NCI-H1048 (cell line): Measurements from ENCODE around the gene AADAC.
"Not testable (repeated sequence)": the region's sequence is repeated elsewhere in the genome, so short reads cannot be mapped to it uniquely, and the experiment has no call there.

Experiments used
- DNase-seq: peaks from one replicate; lab custom pipeline; 2025; lab: John Stamatoyannopoulos, UW

Gene AADAC, protein sequence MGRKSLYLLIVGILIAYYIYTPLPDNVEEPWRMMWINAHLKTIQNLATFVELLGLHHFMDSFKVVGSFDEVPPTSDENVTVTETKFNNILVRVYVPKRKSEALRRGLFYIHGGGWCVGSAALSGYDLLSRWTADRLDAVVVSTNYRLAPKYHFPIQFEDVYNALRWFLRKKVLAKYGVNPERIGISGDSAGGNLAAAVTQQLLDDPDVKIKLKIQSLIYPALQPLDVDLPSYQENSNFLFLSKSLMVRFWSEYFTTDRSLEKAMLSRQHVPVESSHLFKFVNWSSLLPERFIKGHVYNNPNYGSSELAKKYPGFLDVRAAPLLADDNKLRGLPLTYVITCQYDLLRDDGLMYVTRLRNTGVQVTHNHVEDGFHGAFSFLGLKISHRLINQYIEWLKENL

DNA sequence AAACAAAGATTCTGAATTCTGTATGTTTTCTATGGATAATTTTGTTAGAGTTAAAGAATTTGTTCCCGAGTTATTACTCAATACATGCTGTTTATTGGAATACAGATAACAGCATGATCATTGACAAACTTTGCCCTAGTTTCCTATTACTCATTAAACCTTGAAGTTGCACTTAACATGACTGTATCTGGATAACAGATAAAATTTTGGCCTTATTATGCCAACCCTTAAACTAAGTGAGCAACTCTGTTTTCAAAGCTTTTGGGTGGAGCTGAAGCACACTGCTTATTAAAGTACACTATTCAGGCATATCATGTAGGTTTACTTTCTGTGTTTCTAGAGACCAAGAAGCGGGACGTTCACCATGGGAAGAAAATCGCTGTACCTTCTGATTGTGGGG is at the start of gene AADAC:
Gene AADAC (plus strand): TSS at position 318 of the 400 bp plus-strand sequence. CDS start 47 bp downstream, at position 365.
- no peak for DNase-seq

DNA sequence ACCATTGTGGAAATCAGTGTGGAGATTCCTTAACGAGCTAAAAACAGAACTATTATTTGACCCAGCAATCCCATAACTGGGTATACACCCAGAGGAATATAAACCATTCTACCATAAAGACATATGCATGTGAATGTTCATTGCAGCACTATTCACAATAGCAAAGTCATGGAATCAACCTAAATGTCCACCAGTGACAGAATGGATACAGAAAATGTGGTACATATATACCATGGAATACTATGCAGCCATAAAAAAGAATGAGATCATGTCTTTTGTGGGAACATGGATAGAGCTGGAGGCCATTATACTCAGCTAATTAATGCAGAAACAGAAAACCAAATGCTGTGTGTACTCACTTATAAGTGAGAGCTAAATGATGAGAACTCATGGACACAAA is 49.2 kb upstream of the AADAC start:
- DNase-seq, result not testable (repeated sequence)

DNA sequence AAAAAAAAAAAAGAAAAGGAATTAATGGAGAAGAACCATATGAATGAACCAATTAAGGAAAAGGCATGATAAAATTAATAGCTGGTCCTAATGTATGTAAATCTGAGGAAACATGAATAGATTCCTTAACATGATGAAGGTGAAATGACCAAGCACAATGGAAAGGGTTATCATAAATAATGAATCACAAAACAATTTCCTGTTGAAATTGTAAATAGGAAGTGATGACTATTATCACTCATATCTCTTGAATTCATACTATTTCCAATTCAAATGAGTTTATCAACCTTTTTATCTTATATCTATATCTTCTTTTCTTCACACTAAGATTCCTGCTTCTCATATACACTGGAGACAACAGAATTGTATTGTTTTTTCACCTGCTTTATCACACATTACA is 48.2 kb upstream of the AADAC start:
- no peak for DNase-seq

DNA sequence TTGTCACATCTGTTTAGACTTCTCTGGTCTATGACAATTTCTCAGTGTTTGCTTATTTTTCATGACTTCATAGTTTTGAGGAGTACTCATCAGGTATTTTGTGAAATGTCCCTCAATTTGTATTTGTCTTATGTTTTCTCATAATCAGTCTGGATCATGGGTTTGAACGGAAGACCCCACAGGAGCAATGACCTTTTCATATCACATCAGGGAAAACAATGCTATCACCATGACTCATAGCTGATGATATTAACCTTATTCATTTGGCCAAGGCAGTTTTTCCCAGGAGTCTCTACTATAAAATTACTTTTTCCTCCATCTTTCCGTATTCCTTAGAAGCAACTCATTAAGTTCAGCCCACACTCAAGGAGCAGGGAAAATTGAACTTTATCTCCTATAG is 47.5 kb upstream of the AADAC start:
- DNase-seq, result no peak

DNA sequence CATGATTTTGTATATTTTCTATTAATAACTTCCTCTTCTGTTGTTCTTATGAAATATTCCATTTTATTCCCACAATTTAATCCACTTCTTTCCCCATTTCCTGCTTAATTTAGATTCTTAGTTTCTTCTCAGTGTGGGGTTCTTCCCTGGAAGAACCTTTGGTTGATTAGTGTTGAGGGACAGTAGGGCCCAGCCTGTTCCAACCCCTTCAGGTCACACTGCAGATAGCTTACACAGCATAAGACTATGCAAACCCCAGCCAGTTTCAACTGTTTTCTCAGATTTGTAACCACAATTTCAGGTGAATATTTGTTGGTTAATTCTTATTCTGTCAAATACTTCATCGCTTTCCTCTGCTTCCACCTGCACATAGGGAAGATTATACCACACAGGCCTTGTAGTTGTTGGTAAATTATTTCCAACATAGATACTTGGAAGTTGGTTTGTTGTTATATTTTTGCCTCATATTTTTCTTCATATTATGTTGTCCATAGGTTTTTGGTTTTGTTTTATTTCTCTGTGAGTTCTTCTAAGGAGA is 45.5 kb upstream of the AADAC start:
- no peak for DNase-seq

DNA sequence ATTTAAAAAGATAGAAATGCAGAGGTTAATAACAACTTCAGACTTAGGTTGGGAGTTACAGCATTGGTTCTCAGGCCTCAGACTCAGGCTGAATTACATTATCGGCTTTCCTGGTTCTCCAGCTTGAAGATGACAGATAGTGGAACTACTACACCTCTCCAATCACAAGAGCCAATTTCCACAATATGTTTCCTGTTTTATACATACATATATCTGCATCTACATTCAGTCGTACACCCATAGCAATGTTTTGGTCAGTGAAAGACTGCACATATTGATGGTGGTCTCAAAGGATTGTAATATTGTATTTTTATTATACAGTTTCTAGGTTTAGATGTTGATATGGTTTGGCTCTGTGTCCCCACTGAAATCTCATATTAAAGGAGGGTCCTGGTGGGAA is 44.7 kb upstream of the AADAC start:
- no peak for DNase-seq

DNA sequence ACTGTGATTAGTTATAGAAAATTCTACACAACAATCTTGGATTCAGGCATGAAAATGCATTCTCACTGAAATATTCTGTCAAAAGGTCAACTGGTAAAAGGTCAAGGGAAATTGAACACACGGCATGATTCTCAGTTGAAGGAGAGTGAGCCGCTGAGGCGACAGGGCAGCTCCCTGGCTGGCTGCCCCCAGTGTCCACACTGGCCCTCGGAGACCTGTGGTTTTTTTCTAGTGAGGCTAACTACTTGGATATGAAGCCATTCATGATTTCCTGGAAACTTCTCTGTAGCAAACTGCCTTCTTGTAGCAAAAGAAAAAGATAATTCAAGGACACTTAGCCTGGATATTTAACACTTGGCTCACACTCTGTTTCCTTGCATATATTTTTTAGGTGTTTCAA is 43.0 kb upstream of the AADAC start:
- DNase-seq, result no peak

DNA sequence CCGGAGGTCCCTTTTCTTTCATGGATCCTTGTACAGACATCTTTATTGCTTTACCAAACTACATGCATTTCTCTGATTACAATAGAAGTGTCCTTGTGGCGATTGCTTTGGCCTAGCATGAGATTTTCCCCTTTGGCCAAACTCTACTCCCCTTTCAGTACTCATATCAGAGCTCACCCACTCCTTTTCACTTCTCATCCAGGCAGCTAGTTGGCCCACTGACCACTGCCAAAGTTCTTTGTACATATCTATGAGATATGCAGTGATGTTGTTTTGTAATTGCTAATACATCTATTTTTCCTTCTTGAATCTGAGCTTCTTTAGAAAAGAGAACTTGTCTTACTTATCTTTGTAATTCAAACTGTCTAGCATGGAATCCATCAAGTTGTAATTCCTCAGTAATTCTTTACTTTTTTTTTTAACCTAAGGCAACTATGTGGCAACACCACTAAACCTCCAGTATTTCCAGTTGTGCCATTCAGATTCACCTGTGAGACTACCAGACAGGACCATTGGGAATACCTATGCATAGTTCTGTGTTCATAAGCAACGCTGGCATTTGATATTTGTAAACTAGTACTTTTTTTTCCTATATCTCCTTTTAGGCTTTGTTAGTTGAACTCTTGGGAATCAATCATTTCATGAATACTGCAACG is 41.0 kb upstream of the AADAC start:
- DNase-seq, result no peak

DNA sequence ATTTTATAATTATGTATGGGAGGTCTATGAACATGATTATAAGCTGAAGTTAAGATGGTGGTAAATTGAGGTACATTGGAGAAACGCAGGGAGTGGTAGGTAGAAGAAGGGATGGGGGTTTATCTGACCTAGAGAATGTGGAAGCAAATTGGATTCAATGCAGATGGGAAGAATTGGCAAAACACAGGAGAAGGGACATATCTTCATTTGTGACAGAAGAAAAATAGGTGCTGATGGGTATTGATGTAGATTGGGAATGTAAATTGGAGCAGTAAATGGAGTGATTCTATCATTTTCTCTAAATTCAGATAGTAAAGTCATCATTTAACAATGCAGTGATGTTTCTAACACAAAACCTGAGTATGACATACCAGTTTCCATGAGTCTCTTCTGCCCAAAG is 39.7 kb upstream of the AADAC start:
- DNase-seq, result no peak

DNA sequence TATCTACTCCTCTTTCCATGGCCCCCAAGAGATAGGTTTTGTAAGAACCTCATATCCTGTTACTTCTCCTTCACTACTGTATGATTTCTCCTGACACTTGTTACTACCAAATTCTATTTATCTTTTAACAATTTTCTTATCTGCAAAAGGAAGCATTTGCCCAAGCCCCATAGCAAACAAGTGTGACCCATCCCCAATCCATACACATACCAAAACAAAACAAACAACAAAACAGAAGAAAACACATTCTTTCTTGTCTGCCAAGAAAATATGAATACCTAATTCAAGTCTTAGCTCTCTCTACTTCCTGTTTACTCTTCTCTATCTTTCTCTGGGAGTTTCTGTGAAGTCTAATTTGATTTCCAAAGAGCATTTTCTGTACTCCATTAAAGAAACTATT is 39.0 kb upstream of the AADAC start:
- DNase-seq, result no peak

DNA sequence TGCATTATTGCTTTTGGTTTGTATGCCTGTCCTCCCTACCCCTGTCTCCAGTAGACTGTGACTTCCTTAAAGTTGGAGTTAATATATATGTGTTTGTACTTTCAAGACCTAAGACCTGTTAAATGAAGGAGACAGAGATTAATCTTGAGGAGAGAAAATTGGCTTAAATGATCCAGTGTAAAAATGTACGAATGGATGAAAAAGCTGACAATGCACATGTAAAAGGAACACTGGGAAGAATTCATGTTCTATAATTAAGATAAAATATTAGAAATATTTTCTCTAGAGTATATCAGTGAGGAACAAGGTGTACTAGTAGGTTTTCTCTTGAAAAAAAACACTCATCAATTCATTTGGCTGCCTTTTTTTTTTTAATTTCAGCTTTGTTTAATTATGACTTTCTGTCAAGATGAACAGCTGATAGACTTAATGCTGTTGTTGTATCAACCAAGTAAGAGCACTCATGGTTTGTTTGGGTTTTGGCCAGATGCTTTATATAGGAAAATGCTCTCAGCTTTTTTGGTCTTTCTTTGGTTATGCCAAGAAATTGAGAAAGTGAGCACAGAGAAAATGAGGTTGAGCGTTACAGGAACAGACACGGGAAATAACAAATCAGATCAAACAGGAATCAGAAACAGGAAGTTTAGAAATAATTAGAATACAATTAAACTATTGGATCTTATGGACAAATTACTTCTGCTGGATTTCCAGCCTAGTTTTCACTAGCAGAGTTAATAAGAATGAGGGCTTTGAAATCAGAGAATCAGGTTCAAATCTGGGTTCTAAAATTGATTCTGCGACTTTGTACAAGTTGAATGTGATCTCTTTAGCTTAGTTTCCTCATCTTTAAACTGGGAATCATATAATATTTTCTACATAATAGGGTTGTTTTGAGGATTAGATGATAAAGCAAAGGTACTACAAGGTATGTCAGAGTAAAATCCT is 38.3 kb upstream of the AADAC start:
- no peak for DNase-seq

DNA sequence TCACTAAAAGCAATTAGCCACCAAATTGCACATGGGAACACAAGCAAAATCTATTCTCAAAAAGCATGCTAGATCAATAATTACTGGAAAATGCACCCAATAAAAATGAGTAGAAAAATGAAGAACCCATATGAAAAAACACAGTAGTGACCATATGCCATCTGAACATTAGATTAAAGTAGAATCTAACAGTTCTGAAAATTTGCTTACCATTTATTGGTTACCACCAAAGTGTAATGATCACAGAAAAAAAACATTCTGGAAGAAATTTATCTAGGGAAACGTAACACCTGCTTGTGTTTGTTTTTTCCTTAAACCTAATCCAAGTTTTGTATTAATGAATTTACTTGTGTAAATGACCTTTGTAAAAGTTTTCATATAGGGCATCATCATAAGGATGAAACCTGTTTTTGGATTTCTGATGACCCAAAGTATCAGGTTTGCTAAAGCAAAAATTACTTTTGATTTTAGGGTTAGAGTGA is 37.6 kb upstream of the AADAC start:
- no peak for DNase-seq

DNA sequence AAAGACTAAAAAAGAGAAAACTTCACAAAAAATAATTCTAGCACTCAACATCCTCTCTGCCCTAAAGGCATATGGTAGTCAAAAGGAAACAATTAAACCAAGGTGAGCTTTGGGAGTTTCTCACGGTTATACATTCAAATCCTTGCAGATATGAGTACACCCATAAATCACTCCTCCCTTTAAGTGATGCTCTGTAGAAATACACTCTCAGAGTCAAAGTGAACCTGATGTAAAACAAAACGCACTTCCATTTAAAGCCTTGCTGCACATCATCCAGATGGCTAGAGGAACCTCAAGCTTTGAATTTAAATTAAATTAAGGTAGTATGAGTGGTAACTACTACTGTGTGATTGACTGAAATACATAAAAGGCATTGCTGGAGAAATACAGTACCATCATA is 36.0 kb upstream of the AADAC start:
- DNase-seq, result no peak

DNA sequence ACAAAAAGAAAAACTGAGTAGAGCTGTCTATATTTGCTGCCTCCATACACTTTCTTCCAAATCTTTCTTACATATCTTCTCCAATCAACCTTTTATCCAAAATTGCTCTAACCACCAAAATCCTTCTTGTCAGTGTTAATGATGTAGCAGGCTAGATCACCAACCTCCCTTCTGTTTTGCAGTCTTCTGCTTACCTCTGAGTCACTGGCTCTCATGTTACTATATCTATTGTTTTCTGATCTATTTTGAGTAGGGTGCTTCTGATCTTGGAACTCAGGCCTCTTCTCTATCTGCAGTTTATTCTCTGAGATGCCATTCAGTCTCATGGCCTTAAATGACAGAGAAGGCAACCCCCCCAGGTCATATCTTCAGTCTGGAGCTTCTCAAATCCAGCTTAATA is 26.3 kb upstream of the AADAC start:
- DNase-seq, result no peak

DNA sequence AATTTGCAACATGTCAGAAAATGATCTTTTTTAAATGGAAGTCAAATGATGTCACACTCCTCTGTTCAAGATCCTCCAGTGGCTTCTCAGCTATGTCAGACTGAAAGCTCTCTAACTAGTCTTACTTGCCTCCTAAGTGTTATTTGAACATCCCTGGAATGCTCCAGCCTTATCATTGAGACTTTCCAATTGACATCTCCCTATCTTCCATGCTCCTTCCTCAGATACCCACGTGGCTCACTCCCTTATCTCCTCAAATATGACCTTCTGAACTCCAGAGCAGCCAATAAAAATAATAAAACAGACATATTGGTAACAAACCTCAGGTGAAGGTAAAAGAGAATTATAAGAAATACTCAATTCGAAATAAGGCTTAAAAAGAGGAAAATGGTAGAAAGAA is 25.5 kb upstream of the AADAC start:
- no peak for DNase-seq

DNA sequence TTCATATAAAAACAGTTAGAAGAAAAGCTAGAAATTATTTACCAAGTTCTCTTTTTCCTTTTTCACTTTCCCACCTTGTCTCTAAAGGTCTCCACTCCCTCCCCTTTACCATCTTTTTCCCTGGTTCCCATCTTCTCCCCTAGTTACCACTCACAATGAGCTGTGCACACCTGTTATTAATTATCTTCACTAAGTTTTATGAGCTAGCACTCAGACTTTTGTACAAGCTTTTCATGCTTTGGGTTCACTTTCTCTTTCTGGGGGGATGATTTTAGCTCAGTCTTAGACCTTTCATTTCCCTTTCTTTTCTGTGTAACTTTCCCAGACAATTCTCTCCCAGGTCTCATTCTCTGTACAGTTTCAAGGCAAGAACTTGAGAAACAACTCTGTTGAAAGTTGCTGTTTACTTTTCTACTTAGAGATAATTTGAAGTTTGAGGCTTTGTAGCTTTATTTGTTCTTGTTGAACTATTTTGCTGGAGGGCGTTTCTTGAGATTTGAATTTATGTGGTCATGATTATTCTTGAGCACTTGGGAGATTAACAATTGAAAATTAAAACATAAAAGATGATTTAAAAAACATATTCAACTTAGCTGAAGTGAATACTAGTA is 24.0 kb upstream of the AADAC start:
- DNase-seq, result no peak

DNA sequence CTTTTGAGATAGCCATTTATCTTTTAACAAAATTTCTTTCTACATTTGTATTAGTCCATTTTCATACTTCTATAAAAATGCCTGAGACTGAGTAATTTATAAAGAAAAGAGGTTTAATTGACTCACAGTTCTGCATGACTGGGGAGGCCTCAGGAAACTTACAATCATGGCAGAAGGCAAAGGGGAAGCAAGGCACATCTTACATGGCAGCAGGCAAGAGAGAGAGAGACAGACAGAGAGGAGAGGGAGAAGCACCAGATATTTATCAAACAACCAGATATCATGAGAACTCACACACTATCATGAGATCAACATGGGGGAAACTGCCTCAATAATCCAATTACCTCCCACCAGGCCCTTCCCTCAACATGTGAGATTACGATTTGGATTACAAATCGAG is 23.2 kb upstream of the AADAC start:
- DNase-seq, result not testable (repeated sequence)

DNA sequence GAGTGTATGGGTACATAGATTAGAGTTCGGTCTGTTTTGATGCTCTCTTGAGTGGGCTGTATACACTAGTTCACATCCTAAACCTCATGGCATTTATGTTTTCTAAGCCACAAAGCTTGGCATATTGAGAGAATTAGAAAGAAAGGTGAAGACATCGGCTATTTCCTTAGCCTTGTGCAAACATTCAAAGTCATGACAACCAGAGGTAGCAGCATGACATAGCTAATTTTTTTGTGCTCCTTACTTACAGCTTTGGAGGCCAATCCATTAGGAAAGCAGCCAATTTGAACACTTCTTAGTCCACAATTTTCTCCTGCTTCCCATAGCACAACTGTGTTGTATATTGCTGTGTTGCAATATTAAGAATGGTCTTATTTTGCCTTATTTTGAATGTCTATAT is 21.5 kb upstream of the AADAC start:
- DNase-seq, result no peak

DNA sequence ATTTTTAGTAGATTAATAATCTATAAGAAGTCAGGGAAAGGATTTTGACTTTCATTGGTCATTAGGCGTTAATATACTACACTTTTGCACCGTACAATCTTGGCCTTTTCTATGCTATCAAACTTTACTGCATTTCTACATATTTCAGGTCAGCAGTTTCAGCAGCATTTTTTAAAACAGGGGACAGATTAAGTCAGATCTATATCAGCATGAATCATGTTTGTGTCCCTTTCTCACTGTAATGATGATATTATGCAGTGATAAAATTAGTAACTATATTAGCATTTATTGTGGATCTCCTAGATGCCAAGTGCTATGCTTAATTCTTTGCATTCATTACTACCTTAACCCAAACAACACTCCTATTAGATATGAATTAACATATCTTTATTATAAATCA is 20.3 kb upstream of the AADAC start:
- no peak for DNase-seq

DNA sequence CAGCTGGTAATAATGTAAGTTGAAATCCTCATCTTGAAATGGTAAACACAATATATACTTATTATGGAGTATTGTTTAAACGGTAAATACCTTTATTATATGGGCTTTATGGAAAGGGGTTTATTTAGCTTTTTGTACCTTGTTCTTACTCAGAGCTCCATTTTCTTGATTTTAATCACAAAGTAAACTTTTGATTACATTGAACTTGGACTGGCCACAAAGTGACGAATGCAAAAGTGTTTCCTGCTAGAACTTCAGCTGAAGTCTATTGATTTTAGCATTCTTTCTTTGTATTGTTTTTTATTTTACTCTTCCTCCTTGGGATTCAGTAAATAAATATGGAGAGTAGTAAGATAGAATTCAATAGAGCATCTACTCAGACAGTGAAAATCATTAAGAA is 19.8 kb upstream of the AADAC start:
- DNase-seq, result no peak

DNA sequence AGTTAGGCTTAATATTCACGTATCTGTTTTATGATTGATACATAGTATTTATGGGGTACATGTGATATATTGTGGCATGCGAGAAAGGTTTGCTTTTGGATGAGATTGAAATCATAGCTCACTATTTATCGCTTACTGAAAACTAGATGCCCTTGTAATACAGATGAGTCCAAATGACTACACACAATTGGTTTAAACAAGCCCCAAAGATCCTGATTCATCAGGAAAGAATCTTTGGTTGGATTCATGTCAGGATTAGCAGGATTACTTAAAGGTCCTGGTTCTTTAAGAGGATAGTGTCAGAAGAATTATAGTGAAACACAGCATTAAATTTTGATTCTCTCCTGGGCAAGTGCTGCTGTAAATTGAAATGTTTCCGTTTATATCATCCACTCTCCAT is 18.6 kb upstream of the AADAC start:
- DNase-seq, result no peak
